GM12878 (cell line): Measurements from ENCODE around the gene DENND1A. TPM values are rescaled to one million over a fixed set of nuclear protein-coding genes. Genes with fewer than 3 reads are reported as not detected.

ENCODE experiments used
- ATAC-seq: fragments of 200-7000 bp; cut with Tn5 transposase; 3 replicates; pipeline ENCODE4 v1.9.1; 2020; ENCODE audit warnings: mild to moderate bottlenecking, moderate library complexity
- BruUV-seq: library from RNA; stranded (reverse); fragments of 400-500 nt; replicated peaks from 2 replicates; lab custom pipeline; 2021; lab: Mats Ljungman, UMichigan
- CTCF ChIA-PET: fragments of 300-600 bp; sonication (Branson Sonifier 250); formaldehyde crosslinking; extraction: SDS; loops from one replicate; lab custom pipeline; 2021; ENCODE audit warnings: inconsistent platforms; lab: Yijun Ruan, JAX
- POLR2A ChIA-PET: fragments of 350-600 bp; formaldehyde crosslinking; extraction: SDS; loops from one replicate; lab custom pipeline; 2021; ENCODE audit warnings: inconsistent platforms; lab: Charles Lee
- RAD21 ChIA-PET: fragments of 300-600 bp; sonication (Branson Sonifier 250); formaldehyde crosslinking; loops from one replicate; lab custom pipeline; 2023; ENCODE audit warnings: antibody characterized with exemption; ENCODE audit not compliant: unreplicated experiment; lab: Charles Lee
- SMC1A ChIA-PET: fragments of 300-600 bp; sonication (Branson Sonifier 250); formaldehyde crosslinking; loops from one replicate; lab custom pipeline; 2023; ENCODE audit not compliant: unreplicated experiment, uncharacterized antibody; lab: Charles Lee
- DNase-seq: peaks from one replicate; pipeline ENCODE4 v3.0.0-alpha.2; 2011; ENCODE audit warnings: low read depth, low spot score
- FAIRE-seq: peaks from 3 replicates; lab custom pipeline; 2011; peaks lifted over from hg19 to GRCh38; lab: Jason Lieb, UNC
- H2AFZ ChIP-seq: 2 replicates; pipeline ENCODE4 v1.6.0; 2011; ENCODE audit warnings: low read depth, low read length, control low read depth; ENCODE audit not compliant: control insufficient read depth
- H3K27ac ChIP-seq: 2 replicates; pipeline ENCODE4 v1.5.1; 2011; ENCODE audit warnings: control low read depth; ENCODE audit not compliant: control insufficient read depth, insufficient read depth
- H3K27me3 ChIP-seq, 2 experiments: replicated peaks in 1 of 2; 2 replicates each; pipeline versions ENCODE4 v1.6.0 to v1.6.1; 2011; ENCODE audit warnings: low read length in 1 of 2; ENCODE audit not compliant: control insufficient read depth in 2 of 2, insufficient read depth in 2 of 2
- H3K36me3 ChIP-seq, 2 experiments: 2 replicates each; pipeline ENCODE4 v1.5.1; 2011; ENCODE audit warnings: low read length in 1 of 2; ENCODE audit not compliant: control insufficient read depth in 2 of 2, insufficient read depth in 2 of 2
- H3K4me1 ChIP-seq: 2 replicates; pipeline ENCODE4 v1.6.1; 2011; ENCODE audit warnings: mild to moderate bottlenecking, low read length, moderate library complexity, mixed read lengths; ENCODE audit not compliant: control insufficient read depth, insufficient read depth
- H3K4me2 ChIP-seq: 2 replicates; pipeline ENCODE4 v1.6.0; 2011; ENCODE audit warnings: control low read depth; ENCODE audit not compliant: control insufficient read depth, insufficient read depth
- H3K4me3 ChIP-seq: fragments of 200-600 bp; sonication (generic); 2 replicates; pipeline ENCODE4 v1.5.1; 2016
- H3K79me2 ChIP-seq: 2 replicates; pipeline ENCODE4 v1.6.0; 2011; ENCODE audit warnings: low read length; ENCODE audit not compliant: control insufficient read depth, insufficient read depth
- H3K9ac ChIP-seq: 2 replicates; pipeline ENCODE4 v1.8.0; 2011; ENCODE audit warnings: low read length, control low read depth, mixed read lengths; ENCODE audit not compliant: control insufficient read depth, insufficient read depth
- H3K9me3 ChIP-seq: replicated peaks from 3 replicates; pipeline ENCODE4 v1.5.1; 2011; ENCODE audit warnings: mild to moderate bottlenecking, low read length; ENCODE audit not compliant: control insufficient read depth, insufficient read depth
- H4K20me1 ChIP-seq: 2 replicates; pipeline ENCODE4 v1.6.0; 2011; ENCODE audit not compliant: control insufficient read depth, insufficient read depth
- BCL11A ChIP-seq: IDR thresholded peaks from 2 replicates; pipeline ENCODE4 v1.6.1; 2011; ENCODE audit warnings: low read depth, low read length
- BCLAF1 ChIP-seq: fragments of 450-650 bp; IDR thresholded peaks from 2 replicates; pipeline ENCODE4 v1.6.1; 2017; ENCODE audit warnings: antibody characterized with exemption, mild to moderate bottlenecking, moderate library complexity
- BMI1 ChIP-seq: fragments of 450-650 bp; IDR thresholded peaks from 2 replicates; pipeline ENCODE4 v1.6.1; 2016; ENCODE audit warnings: mild to moderate bottlenecking, moderate library complexity, borderline replicate concordance
- BRCA1 ChIP-seq: IDR thresholded peaks from 2 replicates; pipeline ENCODE4 v1.6.1; 2011; ENCODE audit warnings: low read depth, low read length, improper control_type of control experiment
- EP300 ChIP-seq, 2 experiments: fragments of 150-350 bp in 1 of 2; IDR thresholded peaks; 2 replicates each; pipeline ENCODE4 v1.6.1; 2011 to 2012; ENCODE audit warnings: low read depth in 2 of 2, low read length in 2 of 2, borderline replicate concordance in 1 of 2, improper control_type of control experiment in 1 of 2, inconsistent platforms in 1 of 2; ENCODE audit not compliant: control insufficient read depth in 1 of 2
- KDM1A ChIP-seq: fragments of 200-600 bp; sonication (generic); IDR thresholded peaks from 2 replicates; pipeline ENCODE4 v1.6.1; 2016; ENCODE audit warnings: borderline replicate concordance
- NBN ChIP-seq: fragments of 450-650 bp; IDR thresholded peaks from 2 replicates; pipeline ENCODE4 v1.6.1; 2016
- NFIC ChIP-seq: IDR thresholded peaks from 2 replicates; pipeline ENCODE4 v1.6.1; 2012; ENCODE audit warnings: low read depth, mild to moderate bottlenecking, inconsistent platforms, low read length, moderate library complexity
- NFYB ChIP-seq: IDR thresholded peaks from 2 replicates; pipeline ENCODE4 v1.6.1; 2011; ENCODE audit warnings: low read depth, mild to moderate bottlenecking, low read length, improper control_type of control experiment, moderate library complexity; ENCODE audit not compliant: insufficient read depth
- NR2C1 ChIP-seq: fragments of 450-650 bp; IDR thresholded peaks from 2 replicates; pipeline ENCODE4 v1.6.1; 2017; ENCODE audit warnings: antibody characterized with exemption, mild to moderate bottlenecking, moderate library complexity
- NR2F1 ChIP-seq: fragments of 450-650 bp; conservative IDR thresholded peaks from 2 replicates; pipeline ENCODE4 v1.6.1; 2017; ENCODE audit warnings: mild to moderate bottlenecking
- NRF1 ChIP-seq: conservative IDR thresholded peaks from 2 replicates; pipeline ENCODE4 v1.6.1; 2011; ENCODE audit warnings: mild to moderate bottlenecking, low read depth, low read length, improper control_type of control experiment
- POLR2A ChIP-seq: IDR thresholded peaks from 2 replicates; pipeline ENCODE4 v1.6.1; 2011; ENCODE audit warnings: low read depth, mild to moderate bottlenecking, low read length
- POU2F2 ChIP-seq: IDR thresholded peaks from 3 replicates; pipeline ENCODE4 v1.6.1; 2011; ENCODE audit warnings: low read depth, mild to moderate bottlenecking, low read length, borderline replicate concordance
- SIX5 ChIP-seq: IDR thresholded peaks from 2 replicates; pipeline ENCODE4 v1.6.1; 2011; ENCODE audit warnings: mild to moderate bottlenecking, low read depth, low read length, moderate library complexity; ENCODE audit not compliant: severe bottlenecking
- SMAD1 ChIP-seq: fragments of 450-650 bp; IDR thresholded peaks from 2 replicates; pipeline ENCODE4 v1.6.1; 2018; ENCODE audit warnings: mild to moderate bottlenecking, low read depth; ENCODE audit not compliant: partially characterized antibody
- SMAD5 ChIP-seq: IDR thresholded peaks from 2 replicates; pipeline ENCODE4 v1.6.1; 2016; ENCODE audit warnings: antibody characterized with exemption, low read depth
- TAF1 ChIP-seq: IDR thresholded peaks from 2 replicates; pipeline ENCODE4 v1.6.1; 2011; ENCODE audit warnings: mild to moderate bottlenecking, low read depth, low read length, borderline replicate concordance
- TCF7 ChIP-seq: IDR thresholded peaks from 2 replicates; pipeline ENCODE4 v1.6.1; 2014; ENCODE audit warnings: antibody characterized with exemption, borderline replicate concordance
- ZZZ3 ChIP-seq: IDR thresholded peaks from 2 replicates; pipeline ENCODE4 v1.6.1; 2011; ENCODE audit warnings: low read depth; ENCODE audit not compliant: control insufficient read depth, insufficient read length
- WGBS: methylation state at CpG from one replicate; pipeline ENCODE4 v1.1.6; 2016; ENCODE audit warnings: low lambda C conversion rate; ENCODE audit not compliant: insufficient replicate concordance, insufficient coverage; ENCODE audit errors: missing lambda C conversion rate; 5-methylcytosine and 5-hydroxymethylcytosine counted together
- in situ Hi-C: fragments of 300-500 bp; cut with MboI; formaldehyde crosslinking; loops from 9 replicates; pipeline ENCODE4 v1.14.3; 2018; ENCODE audit warnings: mixed read lengths
- intact Hi-C: fragments of 100-400 bp; cut with micrococcal nuclease; formaldehyde crosslinking; loops from one replicate; pipeline ENCODE4 v1.14.2; 2022; ENCODE audit not compliant: unreplicated experiment
- polyA plus RNA-seq, 11 experiments: library from polyadenylated mRNA; depleted of rRNA in 4 of 11; unstranded in 6 of 11; stranded (reverse) in 5 of 11; fragments of >200 nt; fragmentation: Nextera tagmentation in 4 of 11; fragmentation: Illumina TruSeq in 1 of 11; extraction: Ambion mirVana in 4 of 11; extraction: Trizol in 1 of 11; gene quantifications; 1 replicate in 1 of 11; 2 replicates in 10 of 11; pipeline versions ENCODE4 v1.2.1 to v1.2.3, GENCODE V29; 2011 to 2016; ENCODE audit warnings: inconsistent platforms in 2 of 11, missing spikeins in 2 of 11, low read depth in 1 of 11
- total RNA-seq, 4 experiments: library from RNA; depleted of rRNA in 3 of 4; stranded (reverse); fragments of >200 nt in 3 of 4; fragmentation: Illumina TruSeq in 1 of 4; extraction: Trizol in 1 of 4; gene quantifications; 2 replicates each; pipeline versions ENCODE4 v1.2.1 to v1.2.3, GENCODE V29; 2013 to 2021

DENND1A gene
- total and polyA plus RNA-seq, 10 of the 15 experiments (the other 5 are each of a cell fraction or from before 2014, with no cell fraction given) = 14.1 to 48.6 (median 35.2) TPM

- no peak for TF ChIP-seq BMI1
- TF ChIP-seq KDM1A = no peak
- TF ChIP-seq BCL11A = no peak
- TF ChIP-seq ZZZ3 = no peak
These were observed 332.9 kb downstream of the DENND1A start (continued) for GRCh38 chr9:123597048-123597447.

DNA sequence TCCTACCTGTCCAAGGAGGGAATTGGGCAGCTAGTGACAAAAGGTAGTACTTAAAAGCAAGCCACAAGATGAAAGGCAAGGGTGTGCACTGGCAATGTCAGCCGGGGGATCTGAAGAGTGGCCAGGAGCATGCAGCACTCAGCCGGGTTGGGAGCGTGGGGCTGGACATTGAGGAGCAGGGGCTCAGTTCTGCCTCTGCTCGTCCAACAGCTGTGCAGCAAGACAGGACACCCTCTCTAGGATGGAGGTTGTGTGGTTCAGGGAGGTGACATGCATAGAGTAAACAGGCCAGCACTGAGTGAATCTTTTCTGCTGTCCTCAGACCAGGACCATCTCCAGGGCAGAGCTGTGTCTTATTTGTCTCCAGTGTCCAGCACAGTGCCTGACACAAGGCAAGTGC is 338.6 kb downstream of the DENND1A start:
- ChIA-PET POLR2A (no interaction called here), CTCF (no interaction called here), SMC1A (interaction anchor here (1.0 to 1.1 kb wide), 2 partner anchors 24 to 336 kb away, joined by 3 to 4 read pairs; no protein-coding TSS in a partner anchor), RAD21 (interaction anchor here (1.4 kb wide), 1 partner anchor 24 kb away, joined by 3 read pairs; no protein-coding TSS in a partner anchor)
- H3K9me3 ChIP-seq = no peaks in the 10 kb centered on the region; the same call in 2 of the 3 replicates
- in situ Hi-C loops = no loop called here
- H3K9ac ChIP-seq = no peak overlapping the region
- H2AFZ ChIP-seq = no peak overlapping the region
- no peaks in the 10 kb centered on the region for H3K79me2 ChIP-seq
- BruUV-seq = no TSS peak
- intact Hi-C loops = no loop called here
- no peak overlapping the region for H3K4me3 ChIP-seq
- 100% methylated on average over 4 of the region's 4 CpGs for WGBS
- no peak overlapping the region for H3K27ac ChIP-seq
- H4K20me1 ChIP-seq = no peaks in the 10 kb centered on the region
- no peaks in the 10 kb centered on the region for H3K27me3 ChIP-seq
- FAIRE-seq (no peak), ATAC-seq (no peak), DNase-seq (no peak)
- H3K36me3 ChIP-seq = no peaks in the 10 kb centered on the region
- peaks cover 4% of the 10 kb centered on the region; the same call in 1 of the 2 replicates for H3K4me1 ChIP-seq
- TF ChIP-seq EP300 (IDR thresholded peaks at IDR 0.05; ENCODE audit: borderline replicate concordance in 1 of 2, control insufficient read depth in 1 of 2, low read depth in 2 of 2, low read length in 2 of 2) = no peak
- TF ChIP-seq SMAD5 = no peak
- TF ChIP-seq NR2F1 = no peak
- no peak for TF ChIP-seq TAF1
- TF ChIP-seq BCLAF1 = no peak
- no peak for TF ChIP-seq NFYB
- TF ChIP-seq TCF7 = no peak
- TF ChIP-seq NRF1 = no peak
- no peak for TF ChIP-seq SMAD1
- no peak for TF ChIP-seq BMI1
- no peak for TF ChIP-seq BRCA1
- no peak for TF ChIP-seq NBN
- TF ChIP-seq POU2F2 = no peak
- no peak for TF ChIP-seq SIX5
- TF ChIP-seq NFIC = no peak
- TF ChIP-seq POLR2A = no peak
- TF ChIP-seq NR2C1 = no peak
- no peak overlapping the region for H3K4me2 ChIP-seq
